ENCODE data around the gene MICALL2. TPM values are rescaled to one million over a fixed set of nuclear protein-coding genes. Genes with fewer than 3 reads are reported as not detected.

MICALL2 gene
- total and polyA plus RNA-seq, 2 donors (not counting 1 experiment from before 2014, with no cell fraction given), result 11.7 to 60.1 TPM

- Histone ChIP-seq H3K79me2 (ENCODE audit: control insufficient read depth, insufficient read depth, low read length) (peaks cover 25% of the 10 kb centered on the region), H3K27me3 (ENCODE audit: control insufficient read depth, insufficient read depth, low read length) (no peaks in the 10 kb centered on the region), H3K36me3 (ENCODE audit: control insufficient read depth, insufficient read depth, low read length) (peaks cover 20% of the 10 kb centered on the region), H3K27ac (ENCODE audit: insufficient read depth, low read length) (no peak overlapping the region), H3K4me3 (replicated peaks in 1 of 4; ENCODE audit: control extremely low read depth in 1 of 4, insufficient read depth in 1 of 4, low read depth in 3 of 4, low read length in 4 of 4) (no peak overlapping the region), H3K9me3 (ENCODE audit: control insufficient read depth, insufficient read depth, low read depth, low read length) (no peaks in the 10 kb centered on the region), H2AFZ (ENCODE audit: low read length) (no peak overlapping the region), H4K20me1 (ENCODE audit: control insufficient read depth, extremely low read depth, insufficient read depth, low read length) (no peaks in the 10 kb centered on the region), H3K4me1 (ENCODE audit: control insufficient read depth, extremely low read depth, insufficient read depth, low read length) (peaks cover 5% of the 10 kb centered on the region), H3K4me2 (ENCODE audit: extremely low read depth, insufficient read depth, low read length) (no peak overlapping the region), H3K9ac (ENCODE audit: insufficient read depth, low read length) (no peak overlapping the region)
- DNase-seq (ENCODE audit: low read depth in 2 of 2), result no peak
- TF ChIP-seq CTCF (conservative IDR thresholded peaks at IDR 0.05 in 1 of 2, IDR thresholded peaks at IDR 0.05 in 1 of 2; ENCODE audit: low read depth in 1 of 2, low read length in 2 of 2), result no peak
- TF ChIP-seq EZH2 (IDR thresholded peaks at IDR 0.05; ENCODE audit: low read length, missing control alignments), result no peak
These were observed 42.4 kb upstream of the MICALL2 start for GRCh38 chr7:1501487-1502270.

GRCh38 chr7:1500064-1500807, 41.0 kb upstream of the MICALL2 start:
- Histone ChIP-seq H3K27ac (ENCODE audit: insufficient read depth, low read length) (no peak overlapping the region), H3K79me2 (ENCODE audit: control insufficient read depth, insufficient read depth, low read length) (peaks cover 25% of the 10 kb centered on the region), H3K9me3 (ENCODE audit: control insufficient read depth, insufficient read depth, low read depth, low read length) (no peaks in the 10 kb centered on the region), H3K4me2 (ENCODE audit: extremely low read depth, insufficient read depth, low read length) (no peak overlapping the region), H3K36me3 (ENCODE audit: control insufficient read depth, insufficient read depth, low read length) (peaks cover 22% of the 10 kb centered on the region), H3K27me3 (ENCODE audit: control insufficient read depth, insufficient read depth, low read length) (no peaks in the 10 kb centered on the region), H3K9ac (ENCODE audit: insufficient read depth, low read length) (no peak overlapping the region), H3K4me3 (replicated peaks in 1 of 4; ENCODE audit: control extremely low read depth in 1 of 4, insufficient read depth in 1 of 4, low read depth in 3 of 4, low read length in 4 of 4) (no peak overlapping the region), H2AFZ (ENCODE audit: low read length) (no peak overlapping the region), H3K4me1 (ENCODE audit: control insufficient read depth, extremely low read depth, insufficient read depth, low read length) (peaks cover 5% of the 10 kb centered on the region), H4K20me1 (ENCODE audit: control insufficient read depth, extremely low read depth, insufficient read depth, low read length) (no peaks in the 10 kb centered on the region)
- TF ChIP-seq EZH2 (IDR thresholded peaks at IDR 0.05; ENCODE audit: low read length, missing control alignments), result no peak
- TF ChIP-seq CTCF (conservative IDR thresholded peaks at IDR 0.05 in 1 of 2, IDR thresholded peaks at IDR 0.05 in 1 of 2; ENCODE audit: low read depth in 1 of 2, low read length in 2 of 2), result no peak
- no peak for DNase-seq (ENCODE audit: low read depth in 2 of 2)

GRCh38 chr7:1499367-1500029, 40.2 kb upstream of the MICALL2 start:
- Histone ChIP-seq H3K79me2 (ENCODE audit: control insufficient read depth, insufficient read depth, low read length) (peaks cover 25% of the 10 kb centered on the region), H2AFZ (ENCODE audit: low read length) (no peak overlapping the region), H4K20me1 (ENCODE audit: control insufficient read depth, extremely low read depth, insufficient read depth, low read length) (no peaks in the 10 kb centered on the region), H3K36me3 (ENCODE audit: control insufficient read depth, insufficient read depth, low read length) (peaks cover 22% of the 10 kb centered on the region), H3K4me3 (replicated peaks in 1 of 4; ENCODE audit: control extremely low read depth in 1 of 4, insufficient read depth in 1 of 4, low read depth in 3 of 4, low read length in 4 of 4) (no peak overlapping the region), H3K9ac (ENCODE audit: insufficient read depth, low read length) (no peak overlapping the region), H3K9me3 (ENCODE audit: control insufficient read depth, insufficient read depth, low read depth, low read length) (no peaks in the 10 kb centered on the region), H3K4me2 (ENCODE audit: extremely low read depth, insufficient read depth, low read length) (no peak overlapping the region), H3K4me1 (ENCODE audit: control insufficient read depth, extremely low read depth, insufficient read depth, low read length) (peaks cover 5% of the 10 kb centered on the region), H3K27me3 (ENCODE audit: control insufficient read depth, insufficient read depth, low read length) (no peaks in the 10 kb centered on the region), H3K27ac (ENCODE audit: insufficient read depth, low read length) (no peak overlapping the region)
- DNase-seq (ENCODE audit: low read depth in 2 of 2), result no peak
- no peak for TF ChIP-seq CTCF (conservative IDR thresholded peaks at IDR 0.05 in 1 of 2, IDR thresholded peaks at IDR 0.05 in 1 of 2; ENCODE audit: low read depth in 1 of 2, low read length in 2 of 2)

Data from fibroblast of lung (primary cell).